Measurements from ENCODE around the gene PARS2.
"Not testable (repeated sequence)": the region's sequence is repeated elsewhere in the genome, so short reads cannot be mapped to it uniquely, and the experiment has no call there.

Gene PARS2

DNA sequence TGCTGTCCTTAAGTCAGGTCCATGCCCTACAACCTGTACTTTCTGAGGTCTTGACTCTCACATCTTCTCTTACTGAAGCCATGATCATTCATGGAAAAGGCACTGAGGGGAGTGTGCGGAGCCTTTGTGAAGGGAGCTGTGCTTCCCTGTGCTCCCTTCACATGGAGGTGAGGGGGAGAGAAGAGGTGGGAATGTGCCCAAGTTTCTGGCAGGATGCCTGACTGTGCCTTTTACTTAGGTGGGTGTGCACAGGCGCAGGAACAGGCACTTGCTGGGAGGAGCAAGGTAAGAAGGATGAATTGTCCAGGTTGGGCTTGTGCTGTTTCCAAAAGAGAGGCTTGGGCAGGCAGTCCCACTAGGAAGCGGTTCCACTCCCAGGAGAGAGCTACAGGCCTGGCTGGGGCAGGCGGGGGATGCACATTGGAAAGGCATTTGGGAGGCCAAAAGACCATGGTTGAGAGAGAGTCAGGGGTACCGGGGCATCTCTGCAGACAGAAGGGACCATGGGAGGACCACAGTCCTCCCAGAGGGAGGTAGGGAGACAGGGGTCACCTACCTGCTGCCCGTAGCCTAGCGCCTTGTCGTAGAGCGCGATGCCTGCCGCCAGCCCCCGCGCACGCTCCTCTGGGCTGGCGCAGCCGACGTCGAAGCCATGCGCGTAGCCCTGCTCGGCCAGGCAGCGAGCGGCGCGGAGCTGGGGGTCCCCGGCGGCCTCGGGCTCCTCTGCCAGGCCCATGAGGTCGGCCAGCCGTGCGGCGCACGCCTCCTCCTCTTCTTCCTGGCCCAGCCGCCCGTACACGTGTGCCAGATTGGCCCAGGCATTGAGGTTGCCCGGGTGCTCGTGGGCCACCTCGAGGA, 35.9 kb upstream of the PARS2 start:
- DNase-seq = no peak

- peak; percentile 71 to 86 (median 80) for DNase-seq
These were observed 34.7 kb upstream of the PARS2 start for GRCh38 chr1:54798769-54799641.

GRCh38 chr1:54798206-54798605, 33.9 kb upstream of the PARS2 start:
- DNase-seq = no peak

GRCh38 chr1:54796902-54797301, 32.6 kb upstream of the PARS2 start:
- no peak for DNase-seq

DNA sequence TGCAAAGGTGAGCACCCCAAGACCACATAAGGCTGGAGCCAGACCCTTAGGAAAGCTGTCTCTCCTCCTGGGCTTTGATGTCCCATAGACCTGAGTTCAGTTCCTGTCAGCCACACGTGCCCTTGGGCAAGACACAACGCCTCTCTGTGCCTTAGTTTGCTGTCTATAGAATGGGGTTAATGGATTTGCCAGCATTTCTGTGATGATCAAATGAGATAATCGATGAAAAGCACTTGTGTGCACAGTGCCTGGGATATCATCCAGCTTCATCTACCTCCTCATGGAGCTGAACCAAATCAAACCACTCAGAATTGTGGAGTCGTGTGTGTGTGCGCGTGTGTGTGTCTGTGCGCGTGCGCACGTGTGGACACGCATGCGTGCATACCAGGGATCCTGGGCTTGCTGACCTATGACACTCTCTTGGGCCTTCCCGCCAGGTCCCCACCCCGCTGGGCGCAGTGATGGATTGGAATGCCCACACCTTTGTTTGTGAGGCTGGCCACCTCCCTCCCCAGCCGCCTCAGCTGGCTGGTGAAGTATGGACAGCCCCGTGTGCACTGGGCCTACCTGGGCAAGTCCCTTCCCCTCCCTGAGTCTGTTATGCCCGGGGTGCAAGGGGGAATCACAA, 31.6 kb upstream of the PARS2 start:
- no peak for DNase-seq

DNA sequence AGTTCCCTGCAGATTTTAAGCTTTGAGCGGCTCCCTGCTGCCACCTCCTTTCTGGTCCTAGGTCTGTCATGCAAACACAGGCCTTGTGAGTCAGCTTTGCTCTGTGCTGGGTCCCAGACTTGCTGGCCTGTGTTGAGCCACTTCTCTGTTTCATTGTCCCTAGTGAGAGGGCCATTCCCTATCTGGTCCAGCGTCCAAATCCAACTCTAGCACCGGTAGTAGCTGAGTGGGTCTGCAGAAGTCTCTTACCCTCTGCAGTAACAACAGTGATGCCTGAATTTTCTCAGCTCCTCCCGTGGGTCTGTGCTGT, 31.0 kb upstream of the PARS2 start:
- no peak for DNase-seq

DNA sequence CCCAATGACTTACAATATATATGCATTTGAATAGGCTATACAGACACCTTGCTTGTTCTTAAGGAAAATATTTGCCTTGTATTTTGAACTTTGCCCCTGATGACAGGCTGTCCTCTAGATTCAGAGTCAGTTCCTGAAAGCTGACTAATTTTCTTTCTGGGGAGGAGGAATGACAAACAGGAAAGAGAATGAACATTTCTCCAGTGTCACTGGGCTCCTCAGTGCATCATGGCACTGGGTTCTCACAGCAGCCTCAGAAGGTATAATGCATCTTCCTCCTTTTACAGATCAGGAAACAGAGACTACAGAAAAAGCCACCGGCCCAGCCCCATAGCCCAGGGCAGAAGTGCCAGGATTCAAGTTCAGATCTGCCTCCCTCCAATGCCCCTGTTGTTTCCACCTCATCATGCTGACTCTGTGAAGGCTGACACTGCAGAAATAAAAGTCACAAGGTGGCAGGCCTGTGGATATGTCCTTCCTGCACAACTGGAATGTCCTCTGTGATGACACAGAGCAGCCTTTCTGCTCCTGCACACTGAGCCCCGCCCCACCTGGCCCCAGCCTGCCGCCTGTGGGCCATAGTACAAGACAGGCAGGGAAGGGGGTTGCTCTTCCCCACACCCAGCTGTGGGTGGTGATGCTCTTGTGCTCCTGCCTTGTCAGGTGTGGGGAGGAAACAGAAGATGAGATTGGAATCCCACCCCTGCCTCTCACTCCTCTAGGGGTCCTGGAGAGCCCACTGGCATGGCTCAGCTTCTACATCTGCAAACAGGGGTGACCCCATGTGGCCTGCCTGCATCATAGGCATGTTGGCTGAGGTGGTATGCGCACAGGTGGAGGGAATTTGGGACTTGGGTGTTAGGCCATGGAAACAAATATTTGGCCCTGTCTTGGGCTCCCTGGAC, 30.4 kb upstream of the PARS2 start:
- DNase-seq = peak; percentile 56 to 69 (median 56)

GRCh38 chr1:54792686-54793282, 28.5 kb upstream of the PARS2 start:
- no peak for DNase-seq

DNA sequence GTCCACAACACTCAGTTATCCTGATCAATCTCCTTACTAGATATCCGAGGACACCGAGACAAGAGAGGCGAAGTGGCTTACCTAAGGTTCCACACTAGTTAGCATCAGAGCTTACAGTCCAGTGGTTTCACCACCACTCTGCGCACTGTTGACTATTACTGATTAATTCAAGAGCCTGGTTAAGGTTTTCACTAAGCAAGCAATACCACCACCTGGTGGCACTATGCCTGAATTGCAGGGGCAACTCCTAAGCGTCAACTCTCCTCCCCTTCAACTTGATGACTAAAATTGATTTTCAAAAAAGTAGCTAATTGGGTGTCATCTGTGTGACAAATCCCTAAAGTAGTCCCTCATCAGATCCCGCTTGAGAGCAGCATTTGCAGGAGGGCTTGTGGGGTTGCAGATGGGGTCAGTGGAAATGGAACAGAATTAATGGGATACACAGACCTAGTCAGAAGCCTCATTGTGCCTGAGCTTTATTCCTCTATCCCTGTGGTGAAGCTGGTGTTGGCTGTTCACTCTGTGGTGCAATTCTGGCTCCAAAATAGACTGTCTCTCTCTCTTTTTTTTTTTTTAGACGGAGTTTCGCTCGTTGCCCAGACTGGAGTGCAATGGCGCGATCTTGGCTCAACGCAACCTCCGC, 27.7 kb upstream of the PARS2 start:
- DNase-seq = peak; percentile 71 to 75 (median 74)

- no peak for DNase-seq
These were observed 24.1 kb upstream of the PARS2 start for GRCh38 chr1:54788459-54788858.

DNA sequence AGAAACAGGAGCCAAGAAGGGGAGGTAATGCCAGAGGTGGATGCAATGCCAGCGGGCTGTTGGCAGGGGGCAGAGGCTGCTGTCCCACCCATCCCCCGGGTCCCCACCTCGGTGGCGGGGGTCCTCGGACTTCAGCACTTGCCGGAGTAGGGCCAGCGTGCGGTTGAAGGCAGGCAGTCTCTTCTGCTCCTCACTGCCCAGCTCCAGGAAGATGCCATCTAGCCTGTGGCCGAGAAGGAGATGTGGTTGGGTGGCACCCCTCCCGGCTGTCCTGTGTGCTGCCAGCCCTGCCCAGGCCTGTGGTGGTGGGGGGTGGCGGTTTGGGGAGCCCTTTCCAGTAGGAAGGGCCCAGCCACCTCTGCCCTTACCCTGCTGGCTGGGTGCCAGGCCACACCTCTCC, 23.3 kb upstream of the PARS2 start:
- DNase-seq = no peak

GRCh38 chr1:54786778-54787177, 22.5 kb upstream of the PARS2 start:
- no peak for DNase-seq

GRCh38 chr1:54784066-54784465, 19.7 kb upstream of the PARS2 start:
- no peak for DNase-seq

DNA sequence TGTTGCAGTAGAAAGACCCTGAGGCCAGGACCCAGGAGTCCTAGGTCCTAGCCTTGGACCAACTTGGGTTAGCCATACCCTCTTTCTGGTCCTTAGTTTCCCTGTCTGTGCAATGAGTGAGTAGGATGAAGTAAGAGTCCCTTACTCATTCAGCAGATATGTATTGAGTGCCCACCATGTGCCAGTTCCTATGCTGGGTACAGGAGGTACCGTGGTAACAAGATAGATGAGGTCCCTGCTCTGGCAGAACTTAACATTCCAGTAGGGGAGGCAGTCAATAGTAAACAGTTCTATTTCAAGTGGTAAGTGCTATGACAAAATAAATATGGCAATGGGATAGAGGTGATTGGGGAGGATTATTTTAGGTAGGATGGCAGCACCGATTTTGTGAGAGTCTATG, 18.3 kb upstream of the PARS2 start:
- no peak for DNase-seq

- no peak for DNase-seq
These were observed 17.8 kb upstream of the PARS2 start for GRCh38 chr1:54782156-54782555.

DNA sequence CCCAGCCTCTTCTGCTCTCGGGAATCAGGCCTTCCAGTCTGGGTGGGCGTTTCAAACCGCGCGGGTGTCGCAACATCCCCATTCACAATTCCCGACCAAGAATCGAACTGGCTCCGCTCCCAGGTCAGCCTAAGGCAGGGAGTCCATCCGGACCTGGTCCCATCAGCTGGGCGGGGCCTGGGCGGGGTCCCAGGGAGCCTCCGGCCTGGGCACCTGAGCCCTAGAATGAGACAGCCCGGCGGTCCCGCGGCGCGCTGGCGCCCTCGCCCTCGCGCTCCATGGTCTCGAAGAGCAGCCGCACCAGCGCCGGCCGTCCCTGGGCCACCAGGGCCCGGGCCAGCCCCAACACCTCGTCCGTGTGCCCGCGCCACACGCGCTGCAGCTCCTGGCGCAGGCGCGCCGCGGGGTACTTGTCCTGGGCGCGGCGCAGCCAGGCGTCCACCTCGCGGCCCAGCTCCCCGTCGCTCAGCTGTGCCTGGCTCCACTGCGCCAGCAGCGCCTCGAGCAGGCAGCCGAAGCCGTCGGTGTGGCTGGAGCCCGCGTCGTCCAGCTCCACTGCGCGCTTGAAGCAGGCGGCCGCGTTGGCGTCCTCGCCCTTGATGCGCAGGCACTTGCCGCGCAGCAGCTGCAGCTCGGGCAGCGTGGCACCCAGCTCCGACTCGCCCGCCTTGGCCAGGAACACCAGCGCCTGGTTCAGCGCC, 16.9 kb upstream of the PARS2 start:
- no peak for DNase-seq

GRCh38 chr1:54777431-54777830, 13.1 kb upstream of the PARS2 start:
- no peak for DNase-seq

DNA sequence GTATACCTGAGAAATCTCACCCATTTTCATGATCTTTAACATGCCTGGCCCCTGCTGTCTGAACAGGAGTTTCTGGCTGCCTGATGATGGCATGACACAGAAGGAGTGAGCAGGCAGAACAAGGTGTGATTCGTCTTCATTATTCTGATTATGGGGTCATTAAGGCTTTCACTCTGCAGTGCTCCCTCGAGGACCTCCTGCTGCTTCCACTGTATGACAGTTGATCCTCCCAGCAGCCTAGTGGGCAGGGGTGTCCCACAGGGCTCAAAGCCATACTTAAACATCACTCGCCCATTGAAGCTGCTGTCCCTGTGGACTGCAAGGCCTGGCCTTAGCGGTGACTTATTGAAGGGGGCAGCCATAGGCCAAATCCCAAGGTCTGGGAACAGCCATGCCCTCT, 12.7 kb upstream of the PARS2 start:
- DNase-seq = no peak

DNA sequence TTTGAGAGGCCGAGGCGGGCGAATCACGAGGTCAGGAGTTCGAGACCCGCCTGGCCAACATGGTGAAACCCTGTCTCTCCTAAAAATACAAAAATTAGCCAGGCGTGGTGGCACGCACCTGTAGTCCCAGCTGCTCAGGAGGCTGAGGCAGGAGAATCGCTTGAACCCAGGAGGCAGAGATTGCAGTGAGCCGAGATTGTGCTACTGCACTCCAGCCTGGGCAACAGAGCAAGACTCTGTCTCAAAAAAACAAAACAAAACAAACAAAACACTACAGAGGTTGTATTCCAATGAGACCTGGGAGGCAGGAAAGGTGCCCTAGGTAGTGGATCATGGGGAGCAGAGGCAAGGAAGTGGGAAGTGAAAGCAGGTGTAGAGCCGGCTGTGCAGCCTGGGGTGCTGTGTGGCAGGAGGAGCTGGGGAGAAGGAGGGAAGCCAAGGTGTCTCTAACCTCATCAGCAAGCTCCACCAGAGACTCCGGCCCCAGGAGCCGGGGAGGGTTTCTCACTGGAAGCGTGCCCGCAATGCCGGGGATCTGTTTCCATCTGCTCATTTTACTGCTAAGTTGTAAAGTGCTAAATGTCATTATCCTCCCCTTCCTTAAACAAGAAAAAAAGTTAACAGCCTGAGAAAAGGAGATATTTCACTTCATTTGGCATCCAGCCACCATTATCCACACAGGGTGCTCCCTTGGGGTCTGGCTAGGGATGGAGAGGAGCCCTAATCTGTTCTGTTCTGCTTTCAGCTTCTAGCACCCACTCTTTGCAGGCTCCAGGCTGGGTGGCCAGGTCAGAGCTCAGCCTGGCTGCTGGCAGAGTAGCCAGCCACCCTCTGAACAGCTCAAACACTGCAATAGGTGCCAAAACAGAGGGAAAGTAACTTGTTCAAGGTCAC, 11.8 kb upstream of the PARS2 start:
- DNase-seq = not testable (repeated sequence)

Measured in suppressor macrophage treated with lipopolysaccharide for 1 hour (primary cell).